SK-N-SH treated with all-trans-retinoic acid at 6 μM for 48 hours (cell line): ENCODE measurements around the gene TNFRSF18.

Experiments
- ATAC-seq: fragments of 200-7000 bp; cut with Tn5 transposase; 3 replicates; pipeline ENCODE4 v1.9.1; 2020; ENCODE audit warnings: mild to moderate bottlenecking, moderate library complexity
- BACH2 ChIP-seq: fragments of 250-450 bp; sonication (Bioruptor Pico); IDR thresholded peaks from 2 replicates; pipeline ENCODE4 v1.9.0; 2021; ENCODE audit warnings: mild to moderate bottlenecking, borderline replicate concordance
- CSDC2 ChIP-seq: fragments of 250-450 bp; sonication (Bioruptor Pico); IDR thresholded peaks from 2 replicates; pipeline ENCODE4 v1.5.0; 2020; ENCODE audit warnings: mild to moderate bottlenecking, moderate library complexity
- ISL1 ChIP-seq: fragments of 250-450 bp; sonication (Bioruptor Pico); IDR thresholded peaks from 2 replicates; pipeline ENCODE4 v2.1.2; 2022; ENCODE audit warnings: mild to moderate bottlenecking, moderate library complexity
- OSR1 ChIP-seq: fragments of 250-450 bp; sonication (Bioruptor Pico); IDR thresholded peaks from 2 replicates; pipeline ENCODE4 v1.8.0; 2022; ENCODE audit warnings: moderate library complexity, mild to moderate bottlenecking, inconsistent platforms
- SNAI2 ChIP-seq: fragments of 250-450 bp; sonication (Bioruptor Pico); IDR thresholded peaks from 2 replicates; pipeline ENCODE4 v1.5.0; 2020; ENCODE audit warnings: mild to moderate bottlenecking, moderate library complexity
- TSHZ2 ChIP-seq: fragments of 250-450 bp; sonication (Bioruptor Pico); IDR thresholded peaks from 2 replicates; pipeline ENCODE4 v1.5.0; 2020; ENCODE audit warnings: mild to moderate bottlenecking, moderate library complexity
- ZFP3 ChIP-seq: fragments of 250-450 bp; sonication (Bioruptor Pico); IDR thresholded peaks from 2 replicates; pipeline ENCODE4 v1.5.0; 2020; ENCODE audit warnings: mild to moderate bottlenecking, moderate library complexity
- ZNF565 ChIP-seq: fragments of 450-650 bp; formaldehyde crosslinking; conservative IDR thresholded peaks from 2 replicates; pipeline ENCODE4 v1.5.0; 2020; ENCODE audit warnings: low read depth, mild to moderate bottlenecking, moderate library complexity
- TF ChIP-seq, protein P1 (sequence below): fragments of 250-450 bp; sonication (Bioruptor Pico); IDR thresholded peaks from 2 replicates; pipeline ENCODE4 v1.8.0; 2021; ENCODE audit warnings: low read depth, mild to moderate bottlenecking, moderate library complexity, borderline replicate concordance
- TF ChIP-seq, protein P2 (sequence below): fragments of 250-450 bp; sonication (Bioruptor Pico); IDR thresholded peaks from 2 replicates; pipeline ENCODE4 v1.5.1; 2020; ENCODE audit warnings: low read depth, mild to moderate bottlenecking, moderate library complexity
- TF ChIP-seq, protein P3 (sequence below): fragments of 250-450 bp; sonication (Bioruptor Pico); IDR thresholded peaks from 2 replicates; pipeline ENCODE4 v1.5.1; 2021; ENCODE audit warnings: mild to moderate bottlenecking, moderate library complexity

TNFRSF18 gene

GRCh38 chr1:1181129-1181937, 25.1 kb downstream of the TNFRSF18 start (continued):
- no peak for TF ChIP-seq CSDC2 (CRISPR knock-in tag)
- TF ChIP-seq OSR1 (CRISPR knock-in tag), result no peak
- TF ChIP-seq, protein P1, sequence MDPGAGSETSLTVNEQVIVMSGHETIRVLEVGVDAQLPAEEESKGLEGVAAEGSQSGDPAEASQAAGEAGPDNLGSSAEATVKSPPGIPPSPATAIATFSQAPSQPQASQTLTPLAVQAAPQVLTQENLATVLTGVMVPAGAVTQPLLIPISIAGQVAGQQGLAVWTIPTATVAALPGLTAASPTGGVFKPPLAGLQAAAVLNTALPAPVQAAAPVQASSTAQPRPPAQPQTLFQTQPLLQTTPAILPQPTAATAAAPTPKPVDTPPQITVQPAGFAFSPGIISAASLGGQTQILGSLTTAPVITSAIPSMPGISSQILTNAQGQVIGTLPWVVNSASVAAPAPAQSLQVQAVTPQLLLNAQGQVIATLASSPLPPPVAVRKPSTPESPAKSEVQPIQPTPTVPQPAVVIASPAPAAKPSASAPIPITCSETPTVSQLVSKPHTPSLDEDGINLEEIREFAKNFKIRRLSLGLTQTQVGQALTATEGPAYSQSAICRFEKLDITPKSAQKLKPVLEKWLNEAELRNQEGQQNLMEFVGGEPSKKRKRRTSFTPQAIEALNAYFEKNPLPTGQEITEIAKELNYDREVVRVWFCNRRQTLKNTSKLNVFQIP (CRISPR knock-in tag), result no peak
- TF ChIP-seq TSHZ2 (CRISPR knock-in tag), result no peak

DNA sequence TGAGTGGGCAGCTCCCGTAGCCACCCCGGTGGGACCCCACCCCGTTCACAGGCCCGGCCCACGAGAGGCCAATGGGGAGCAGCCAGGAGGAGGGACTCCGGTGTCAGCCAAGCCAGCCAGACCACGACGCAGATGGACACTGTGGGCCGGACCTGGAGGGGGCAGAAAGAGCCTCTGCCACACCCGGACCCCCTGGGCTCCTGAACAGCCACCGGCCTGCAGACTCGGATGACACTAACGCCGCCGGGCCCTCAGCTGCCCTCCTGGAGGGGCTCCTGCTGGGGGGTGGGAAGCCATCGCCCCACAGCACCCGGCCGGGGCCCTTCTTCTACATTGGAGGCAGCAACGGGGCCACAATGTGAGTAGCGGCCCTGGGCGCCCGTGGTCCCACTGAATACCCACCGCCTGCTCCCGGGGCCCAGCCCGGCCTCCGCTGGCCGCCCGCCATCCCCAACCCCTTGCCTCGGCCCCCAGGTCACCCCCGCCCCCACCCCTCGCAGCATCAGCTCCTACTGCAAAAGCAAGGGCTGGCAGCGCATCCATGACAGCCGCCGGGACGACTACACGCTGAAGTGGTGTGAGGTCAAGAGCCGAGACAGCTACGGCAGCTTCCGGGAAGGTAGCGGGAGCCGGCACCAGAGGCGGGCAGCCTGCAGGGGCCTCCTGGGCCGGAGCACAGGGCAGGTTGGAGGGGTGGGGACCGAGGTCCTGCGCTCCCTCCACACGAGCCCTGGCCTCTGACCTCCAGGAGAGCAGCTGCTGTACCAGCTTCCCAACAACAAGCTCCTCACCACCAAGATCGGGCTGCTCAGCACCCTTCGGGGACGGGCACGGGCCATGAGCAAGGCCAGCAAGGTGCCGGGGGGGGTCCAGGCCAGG, 26.2 kb downstream of the TNFRSF18 start:
- TF ChIP-seq, protein P2, sequence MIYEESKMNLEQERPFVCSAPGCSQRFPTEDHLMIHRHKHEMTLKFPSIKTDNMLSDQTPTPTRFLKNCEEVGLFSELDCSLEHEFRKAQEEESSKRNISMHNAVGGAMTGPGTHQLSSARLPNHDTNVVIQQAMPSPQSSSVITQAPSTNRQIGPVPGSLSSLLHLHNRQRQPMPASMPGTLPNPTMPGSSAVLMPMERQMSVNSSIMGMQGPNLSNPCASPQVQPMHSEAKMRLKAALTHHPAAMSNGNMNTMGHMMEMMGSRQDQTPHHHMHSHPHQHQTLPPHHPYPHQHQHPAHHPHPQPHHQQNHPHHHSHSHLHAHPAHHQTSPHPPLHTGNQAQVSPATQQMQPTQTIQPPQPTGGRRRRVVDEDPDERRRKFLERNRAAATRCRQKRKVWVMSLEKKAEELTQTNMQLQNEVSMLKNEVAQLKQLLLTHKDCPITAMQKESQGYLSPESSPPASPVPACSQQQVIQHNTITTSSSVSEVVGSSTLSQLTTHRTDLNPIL (CRISPR knock-in tag), result no peak
- no peak for TF ChIP-seq ZNF565 (CRISPR knock-in tag)
- no peak for TF ChIP-seq ZFP3 (CRISPR knock-in tag)
- no peak for TF ChIP-seq OSR1 (CRISPR knock-in tag)
- TF ChIP-seq SNAI2 (CRISPR knock-in tag), result no peak
- no peak for ATAC-seq

- no peak for TF ChIP-seq ZFP3 (CRISPR knock-in tag)
- no peak for TF ChIP-seq ISL1 (CRISPR knock-in tag)
- TF ChIP-seq, protein P1 (CRISPR knock-in tag), result no peak
- TF ChIP-seq OSR1 (CRISPR knock-in tag), result no peak
- TF ChIP-seq, protein P2 (CRISPR knock-in tag), result no peak
- no peak for TF ChIP-seq ZNF565 (CRISPR knock-in tag)
- TF ChIP-seq BACH2 (CRISPR knock-in tag), result no peak
- TF ChIP-seq, protein P3, sequence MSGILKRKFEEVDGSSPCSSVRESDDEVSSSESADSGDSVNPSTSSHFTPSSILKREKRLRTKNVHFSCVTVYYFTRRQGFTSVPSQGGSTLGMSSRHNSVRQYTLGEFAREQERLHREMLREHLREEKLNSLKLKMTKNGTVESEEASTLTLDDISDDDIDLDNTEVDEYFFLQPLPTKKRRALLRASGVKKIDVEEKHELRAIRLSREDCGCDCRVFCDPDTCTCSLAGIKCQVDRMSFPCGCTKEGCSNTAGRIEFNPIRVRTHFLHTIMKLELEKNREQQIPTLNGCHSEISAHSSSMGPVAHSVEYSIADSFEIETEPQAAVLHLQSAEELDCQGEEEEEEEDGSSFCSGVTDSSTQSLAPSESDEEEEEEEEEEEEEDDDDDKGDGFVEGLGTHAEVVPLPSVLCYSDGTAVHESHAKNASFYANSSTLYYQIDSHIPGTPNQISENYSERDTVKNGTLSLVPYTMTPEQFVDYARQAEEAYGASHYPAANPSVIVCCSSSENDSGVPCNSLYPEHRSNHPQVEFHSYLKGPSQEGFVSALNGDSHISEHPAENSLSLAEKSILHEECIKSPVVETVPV, result no peak
- ATAC-seq, result no peak
Measured at GRCh38 chr1:1179346-1179982, 26.9 kb downstream of the TNFRSF18 start.

GRCh38 chr1:1178794-1179331, 27.5 kb downstream of the TNFRSF18 start:
- TF ChIP-seq, protein P1 (CRISPR knock-in tag), result no peak
- no peak for TF ChIP-seq OSR1 (CRISPR knock-in tag)
- no peak for ATAC-seq
